Kidney epithelial cell (primary cell): ENCODE measurements around the gene CPSF3. TPM values are rescaled to one million over a fixed set of nuclear protein-coding genes. Genes with fewer than 3 reads are reported as not detected.
"Not testable (repeated sequence)": the region's sequence is repeated elsewhere in the genome, so short reads cannot be mapped to it uniquely, and the experiment has no call there.

Experiments
- DNase-seq: peaks from one replicate; pipeline ENCODE4 v3.0.0-alpha.2; 2010; ENCODE audit warnings: low read depth
- H3K27me3 ChIP-seq: 2 replicates; pipeline ENCODE4 v1.6.0; 2011; ENCODE audit warnings: low read length; ENCODE audit not compliant: control insufficient read depth, insufficient read depth
- H3K36me3 ChIP-seq: 2 replicates; pipeline ENCODE4 v1.5.1; 2011; ENCODE audit warnings: low read length; ENCODE audit not compliant: control insufficient read depth, insufficient read depth
- H3K4me3 ChIP-seq: 2 replicates; pipeline ENCODE4 v1.5.1; 2011; ENCODE audit warnings: low read depth, mild to moderate bottlenecking, control low read depth, low read length
- CTCF ChIP-seq: IDR thresholded peaks from 2 replicates; pipeline ENCODE4 v1.5.1; 2011; ENCODE audit warnings: mild to moderate bottlenecking, moderate library complexity, low read length, control low read depth, inconsistent platforms; ENCODE audit not compliant: insufficient read depth, poor library complexity, severe bottlenecking
- total RNA-seq: library from RNA; depleted of rRNA; stranded (reverse); fragments of >200 nt; gene quantifications from 2 replicates; pipeline ENCODE4 v1.2.3, GENCODE V29; 2015

Gene CPSF3
- total RNA-seq, 1 donor from 2014 or later = 43.1 TPM

GRCh38 chr2:9508931-9509330 lies 85.5 kb downstream of the CPSF3 start:
- no peak for DNase-seq
- H3K36me3 ChIP-seq = peaks cover 1% of the 10 kb centered on the region
- H3K4me3 ChIP-seq = no peak overlapping the region
- no peak for TF ChIP-seq CTCF
- H3K27me3 ChIP-seq = no peaks in the 10 kb centered on the region

DNA sequence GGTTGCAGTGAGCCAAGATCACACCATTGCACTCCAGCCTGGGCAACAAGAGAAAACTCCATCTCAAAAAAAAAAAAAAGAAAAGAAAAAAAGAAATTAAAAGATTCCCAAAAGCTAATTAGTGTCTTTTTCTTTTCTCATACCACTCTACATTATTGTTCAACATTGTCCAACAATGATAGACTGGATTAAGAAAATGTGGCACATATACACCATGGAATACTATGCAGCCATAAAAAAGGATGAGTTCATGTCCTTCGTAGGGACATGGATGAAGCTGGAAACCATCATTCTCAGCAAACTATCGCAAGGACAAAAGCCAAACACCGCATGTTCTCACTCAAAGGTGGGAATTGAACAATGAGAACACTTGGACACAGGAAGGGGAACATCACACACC lies 90.5 kb downstream of the CPSF3 start:
- not testable (repeated sequence) for H3K4me3 ChIP-seq, DNase-seq, H3K27me3 ChIP-seq, H3K36me3 ChIP-seq

GRCh38 chr2:9517118-9517782 lies 93.8 kb downstream of the CPSF3 start:
- Histone ChIP-seq H3K27me3 (no peaks in the 10 kb centered on the region), H3K36me3 (no peaks in the 10 kb centered on the region), H3K4me3 (no peak overlapping the region)
- DNase-seq = no peak
- TF ChIP-seq CTCF = no peak

GRCh38 chr2:9518163-9518562 lies 94.7 kb downstream of the CPSF3 start:
- no peaks in the 10 kb centered on the region for H3K36me3 ChIP-seq

DNA sequence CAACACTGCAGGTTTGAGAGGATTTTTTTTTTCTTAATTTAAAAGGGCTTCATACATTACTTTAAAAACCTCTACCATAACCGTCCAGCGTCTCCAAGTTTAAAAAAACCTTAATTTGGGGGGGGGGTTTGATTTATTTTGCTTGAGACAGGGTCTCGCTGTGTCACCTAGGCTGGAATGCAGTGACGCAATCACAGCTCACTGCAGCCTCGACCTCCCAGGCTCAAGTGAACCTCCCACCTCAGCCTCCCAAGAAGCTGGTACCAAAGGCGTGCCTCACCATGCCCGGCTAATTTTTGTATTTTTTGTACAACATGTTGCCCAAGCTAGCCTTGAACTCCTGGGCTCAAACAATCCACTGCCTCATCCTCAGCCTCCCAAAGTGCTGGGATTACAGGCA lies 95.3 kb downstream of the CPSF3 start:
- Histone ChIP-seq H3K36me3 (no peaks in the 10 kb centered on the region), H3K27me3 (no peaks in the 10 kb centered on the region), H3K4me3 (no peak overlapping the region)
- TF ChIP-seq CTCF = no peak
- no peak for DNase-seq

More at GRCh38 chr2:9518163-9518562, 94.7 kb downstream of the CPSF3 start:
- no peak for TF ChIP-seq CTCF
- Histone ChIP-seq H3K27me3 (no peaks in the 10 kb centered on the region), H3K4me3 (no peak overlapping the region)
- DNase-seq = no peak

DNA sequence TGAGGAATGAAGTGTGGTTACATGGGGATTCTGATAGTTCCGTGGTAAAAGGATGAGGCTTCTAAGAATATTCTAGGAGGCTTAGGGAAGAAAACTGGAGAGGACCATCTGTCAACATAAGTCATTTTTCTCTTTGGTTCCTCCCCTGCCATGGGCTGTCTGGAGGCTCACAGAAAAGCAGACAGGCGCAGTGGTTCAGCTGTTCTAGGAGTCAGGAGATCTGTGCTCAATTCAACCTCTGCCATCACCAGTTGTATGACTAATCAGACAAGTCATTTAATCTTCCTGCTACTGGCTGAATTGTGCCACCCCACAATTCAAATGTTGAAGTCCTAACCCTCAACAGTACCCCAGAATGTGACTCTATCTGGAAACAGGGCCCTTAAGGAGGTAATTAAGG lies 95.8 kb downstream of the CPSF3 start:
- TF ChIP-seq CTCF = no peak
- Histone ChIP-seq H3K36me3 (no peaks in the 10 kb centered on the region), H3K27me3 (no peaks in the 10 kb centered on the region), H3K4me3 (no peak overlapping the region)
- DNase-seq = no peak

Other genes with a start within 250 kb of the CPSF3 start
- gene ASAP2, start 216.8 kb upstream of the CPSF3 start, total RNA-seq = 38.1 and 42.2 TPM in 2 replicates
- 41.4 and 45.3 TPM in 2 replicates for gene ITGB1BP1, start 126 bp upstream of the CPSF3 start, total RNA-seq
- gene IAH1, start 50.9 kb downstream of the CPSF3 start, total RNA-seq = 51.9 and 63.7 TPM in 2 replicates
- 47.9 and 61.3 TPM in 2 replicates for gene ADAM17, start 132.2 kb downstream of the CPSF3 start, total RNA-seq
- gene YWHAQ, start 207.3 kb downstream of the CPSF3 start, total RNA-seq = 246 and 284 TPM in 2 replicates